Duodenal mucosa (tissue), 2 donors: ENCODE results near the gene PPP5C.

Source experiments
- H3K27ac ChIP-seq: one replicate; pipeline ENCODE4 v1.7.0; 2013; ENCODE audit warnings: low read depth, low read length
- H3K27me3 ChIP-seq, 2 donors: one replicate each; pipeline ENCODE4 v1.7.0; 2013; ENCODE audit warnings: low read length in 2 of 2, control low read depth in 1 of 2; ENCODE audit not compliant: insufficient read depth in 2 of 2, control insufficient read depth in 1 of 2
- H3K36me3 ChIP-seq, 2 donors: one replicate each; pipeline ENCODE4 v1.7.0; 2013; ENCODE audit warnings: low read length in 2 of 2, control low read depth in 1 of 2; ENCODE audit not compliant: insufficient read depth in 2 of 2, control insufficient read depth in 1 of 2
- H3K4me1 ChIP-seq, 2 donors: one replicate each; pipeline ENCODE4 v1.7.0; 2013; ENCODE audit warnings: low read length in 2 of 2, control low read depth in 1 of 2; ENCODE audit not compliant: insufficient read depth in 2 of 2, control insufficient read depth in 1 of 2
- H3K4me3 ChIP-seq, 2 donors: one replicate each; pipeline ENCODE4 v1.7.0; 2013; ENCODE audit warnings: low read length in 2 of 2, low read depth in 1 of 2
- H3K9ac ChIP-seq, 2 donors: one replicate each; pipeline ENCODE4 v1.7.0; 2013; ENCODE audit warnings: low read length in 2 of 2, low read depth in 1 of 2
- H3K9me3 ChIP-seq, 2 donors: one replicate each; pipeline ENCODE4 v1.7.0; 2013; ENCODE audit warnings: low read length in 2 of 2, control low read depth in 1 of 2; ENCODE audit not compliant: control insufficient read depth in 1 of 2

Gene PPP5C, protein sequence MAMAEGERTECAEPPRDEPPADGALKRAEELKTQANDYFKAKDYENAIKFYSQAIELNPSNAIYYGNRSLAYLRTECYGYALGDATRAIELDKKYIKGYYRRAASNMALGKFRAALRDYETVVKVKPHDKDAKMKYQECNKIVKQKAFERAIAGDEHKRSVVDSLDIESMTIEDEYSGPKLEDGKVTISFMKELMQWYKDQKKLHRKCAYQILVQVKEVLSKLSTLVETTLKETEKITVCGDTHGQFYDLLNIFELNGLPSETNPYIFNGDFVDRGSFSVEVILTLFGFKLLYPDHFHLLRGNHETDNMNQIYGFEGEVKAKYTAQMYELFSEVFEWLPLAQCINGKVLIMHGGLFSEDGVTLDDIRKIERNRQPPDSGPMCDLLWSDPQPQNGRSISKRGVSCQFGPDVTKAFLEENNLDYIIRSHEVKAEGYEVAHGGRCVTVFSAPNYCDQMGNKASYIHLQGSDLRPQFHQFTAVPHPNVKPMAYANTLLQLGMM

DNA sequence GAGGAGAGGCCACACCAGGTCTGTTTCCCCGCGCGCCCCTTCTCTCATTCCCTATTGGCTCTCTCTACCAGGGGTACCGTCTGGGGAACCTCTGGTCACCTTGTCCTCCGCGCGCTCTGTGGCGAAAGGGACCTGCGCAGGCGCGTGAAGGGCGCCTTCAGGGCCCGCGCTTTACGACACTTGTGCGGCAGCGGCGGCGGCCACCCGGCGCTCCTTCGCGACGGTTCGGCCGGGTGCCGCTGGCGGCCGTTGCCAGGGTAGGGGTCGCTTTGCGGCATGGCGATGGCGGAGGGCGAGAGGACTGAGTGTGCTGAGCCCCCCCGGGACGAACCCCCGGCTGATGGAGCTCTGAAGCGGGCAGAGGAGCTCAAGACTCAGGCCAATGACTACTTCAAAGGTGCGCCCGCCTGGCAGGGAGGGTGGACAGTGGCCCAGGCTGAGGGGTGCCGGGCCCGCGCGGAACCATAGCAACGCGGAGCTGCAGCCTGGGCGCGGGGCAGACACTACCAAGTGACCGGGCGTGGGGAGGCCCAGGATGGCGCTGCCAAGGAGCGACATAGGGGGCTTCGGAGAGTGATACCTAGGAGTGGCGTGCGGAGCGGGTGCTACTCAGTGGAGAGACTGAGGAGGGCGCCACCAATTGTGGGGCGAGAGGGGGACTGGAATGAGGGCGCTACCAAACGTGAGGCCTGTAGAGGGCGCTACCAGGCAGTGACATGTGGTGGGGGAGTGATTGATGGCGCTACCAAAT, at the start of gene PPP5C:
TSS of gene PPP5C (plus strand) at position 267 of the 751 bp plus-strand sequence. CDS start at position 277, 10 bp downstream.
- Histone ChIP-seq H3K4me1 (peaks cover 36 to 50% of the 10 kb centered on the region in 2 donors), H3K4me3 (peak within 1 kb of the TSS; percentile 95), H3K9ac (peak within 1 kb of the TSS; percentile 76 to 92), H3K9me3 (no peaks in the 10 kb centered on the region), H3K36me3 (no peaks in the 10 kb centered on the region), H3K27ac (peak within 1 kb of the TSS; percentile 82), H3K27me3 (no peaks in the 10 kb centered on the region)

DNA sequence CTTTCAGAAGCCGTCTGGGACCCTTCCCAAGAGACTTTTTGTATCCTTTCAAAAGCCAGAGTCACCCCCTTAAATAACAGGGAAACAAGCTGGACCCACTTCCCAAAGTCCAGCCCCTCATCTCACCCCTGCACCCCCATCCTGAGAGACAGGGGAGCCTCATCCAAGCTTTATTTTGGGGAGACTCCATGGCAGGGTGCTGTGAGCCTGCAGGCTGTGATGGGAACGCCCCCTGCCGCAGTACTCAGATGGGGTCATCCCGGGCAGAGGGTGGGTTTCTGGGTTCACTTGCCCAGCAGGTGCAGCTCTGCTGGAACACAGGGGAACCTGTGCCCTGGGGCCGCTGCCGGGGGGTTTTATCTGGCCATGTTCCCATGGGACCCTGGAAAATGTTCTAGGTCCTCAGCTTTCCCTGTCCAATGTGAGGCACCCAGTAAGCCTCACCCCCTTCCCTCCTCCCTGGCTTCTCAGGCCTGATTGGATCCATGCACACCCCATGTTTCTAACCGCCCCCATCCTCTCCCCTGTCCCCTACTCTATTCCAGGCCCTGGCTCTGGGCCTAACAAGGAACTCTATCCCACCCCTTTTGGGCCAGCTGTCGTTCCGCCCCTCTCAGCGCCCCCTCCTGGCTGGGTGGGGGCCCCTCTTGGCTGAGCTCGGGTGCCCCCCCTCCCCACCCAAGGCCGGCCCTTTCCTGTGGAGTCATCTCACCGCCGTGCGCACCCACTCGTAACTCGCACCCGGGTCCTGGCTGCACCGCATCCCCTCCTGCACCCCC, 49.0 kb upstream of the PPP5C start:
- peaks cover 39 to 47% of the 10 kb centered on the region in 2 donors for H3K4me1 ChIP-seq
- peak overlapping the region; percentile 1 to 49 for H3K9ac ChIP-seq
- no peaks in the 10 kb centered on the region for H3K27me3 ChIP-seq
- peak overlapping the region; percentile 68 for H3K27ac ChIP-seq
- H3K4me3 ChIP-seq: peak overlapping the region; percentile 28 to 48
- H3K9me3 ChIP-seq: no peaks in the 10 kb centered on the region
- no peaks in the 10 kb centered on the region for H3K36me3 ChIP-seq

DNA sequence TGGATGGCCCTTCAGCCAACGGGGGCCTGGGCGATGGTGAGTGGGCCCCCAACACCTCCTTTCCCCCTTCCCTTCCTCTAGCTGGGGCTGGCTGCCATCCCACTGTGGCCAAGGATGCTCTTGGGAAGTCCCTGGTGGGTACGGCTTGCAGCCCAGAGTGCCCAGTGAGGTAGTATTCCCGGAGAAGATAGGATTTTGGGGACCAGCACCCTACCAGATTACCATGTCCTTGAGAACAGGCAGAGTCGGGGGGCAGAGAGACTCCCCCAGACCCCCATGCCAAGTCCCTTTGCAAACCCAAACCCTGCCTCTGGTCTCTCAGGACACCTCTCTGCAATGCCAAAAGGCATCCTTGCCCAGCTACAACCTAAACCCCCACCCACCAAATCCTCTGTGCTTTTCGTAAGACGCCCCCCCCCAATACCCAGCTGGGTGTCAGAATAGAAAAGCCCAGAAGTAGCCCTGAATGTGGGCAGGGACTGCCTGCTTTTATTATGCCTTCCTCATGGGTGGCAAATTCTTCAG, 48.3 kb upstream of the PPP5C start:
- H3K9ac ChIP-seq: peak overlapping the region; percentile 1 to 49
- H3K27me3 ChIP-seq: no peaks in the 10 kb centered on the region
- H3K4me1 ChIP-seq: peaks cover 46 to 54% of the 10 kb centered on the region in 2 donors
- peak overlapping the region; percentile 28 to 48 for H3K4me3 ChIP-seq
- no peaks in the 10 kb centered on the region for H3K9me3 ChIP-seq
- H3K27ac ChIP-seq: peak overlapping the region; percentile 68
- H3K36me3 ChIP-seq: no peaks in the 10 kb centered on the region

DNA sequence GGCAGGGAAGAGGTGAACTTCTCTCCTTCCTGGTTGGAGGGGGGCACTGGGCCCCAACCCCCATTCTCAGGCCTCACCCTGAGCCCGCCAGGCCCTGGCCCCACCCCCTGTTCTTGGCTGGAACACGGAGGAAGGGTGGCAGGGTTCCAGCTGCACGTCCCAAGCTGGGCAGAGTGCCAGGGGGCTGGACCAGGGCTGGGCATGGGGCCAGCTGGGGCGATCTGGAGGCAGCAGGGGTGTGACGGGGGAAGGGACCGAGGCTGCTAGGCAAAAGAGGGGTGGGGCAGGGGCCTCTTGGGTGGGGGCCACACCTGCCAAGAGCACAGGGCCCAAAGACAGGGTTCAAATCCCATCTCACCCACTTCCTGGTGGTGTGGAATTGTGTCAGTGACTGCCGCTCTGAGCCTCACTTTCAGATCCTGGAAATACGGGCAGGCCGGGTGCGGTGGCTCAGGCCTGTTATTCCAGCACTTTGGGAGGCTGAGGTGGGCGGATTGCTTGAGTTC, 47.8 kb upstream of the PPP5C start:
- Histone ChIP-seq H3K4me1 (peaks cover 48 to 56% of the 10 kb centered on the region in 2 donors), H3K27ac (peak overlapping the region; percentile 68), H3K9ac (peak overlapping the region in 1 of 2 donors; percentile 49), H3K36me3 (no peaks in the 10 kb centered on the region), H3K9me3 (no peaks in the 10 kb centered on the region), H3K4me3 (peak overlapping the region; percentile 28 to 48), H3K27me3 (no peaks in the 10 kb centered on the region)

DNA sequence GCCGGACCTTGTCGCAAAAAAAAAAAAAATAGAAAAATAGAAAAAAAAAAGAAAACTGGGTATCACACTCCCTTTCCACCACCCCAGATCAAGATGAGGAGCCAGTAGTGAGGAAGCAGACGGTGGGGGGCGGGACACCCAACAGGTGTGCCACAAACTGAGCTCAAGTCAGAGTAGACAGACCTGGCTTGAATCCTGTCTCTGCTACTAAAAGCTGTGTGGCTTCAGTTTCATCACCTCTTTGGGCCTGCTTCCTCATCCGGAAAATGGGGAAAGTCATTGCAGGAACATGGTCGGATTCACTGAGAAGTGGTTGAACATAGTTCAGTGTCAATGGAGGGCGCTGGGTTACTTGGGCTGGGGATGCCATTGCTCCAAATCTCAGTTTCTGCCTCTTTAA, 47.2 kb upstream of the PPP5C start:
- Histone ChIP-seq H3K27ac (no peak overlapping the region), H3K36me3 (no peaks in the 10 kb centered on the region), H3K9me3 (no peaks in the 10 kb centered on the region), H3K9ac (peak overlapping the region; percentile 2 to 31), H3K4me1 (peaks cover 48 to 56% of the 10 kb centered on the region in 2 donors), H3K27me3 (no peaks in the 10 kb centered on the region), H3K4me3 (no peak overlapping the region)

DNA sequence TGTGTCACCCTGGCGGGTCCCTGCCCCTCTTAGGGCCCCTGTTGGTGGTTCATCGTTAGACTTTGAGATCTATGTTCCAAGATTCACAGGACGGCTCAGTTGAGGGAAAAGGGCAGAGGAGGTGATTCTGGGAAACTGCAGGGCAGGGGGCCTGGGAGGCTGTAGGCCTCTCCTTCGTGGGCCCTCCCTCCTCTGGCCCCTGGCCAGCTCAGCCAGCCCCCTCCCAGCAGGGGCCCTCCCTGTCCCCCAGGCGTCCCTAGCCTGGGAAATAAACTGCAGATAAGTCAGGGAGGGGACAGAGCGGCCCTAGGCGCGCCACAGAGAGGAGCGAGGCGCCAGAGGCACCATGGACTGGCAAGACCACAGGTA, 43.6 kb upstream of the PPP5C start:
- H3K9ac ChIP-seq: peak overlapping the region; percentile 31 to 38

DNA sequence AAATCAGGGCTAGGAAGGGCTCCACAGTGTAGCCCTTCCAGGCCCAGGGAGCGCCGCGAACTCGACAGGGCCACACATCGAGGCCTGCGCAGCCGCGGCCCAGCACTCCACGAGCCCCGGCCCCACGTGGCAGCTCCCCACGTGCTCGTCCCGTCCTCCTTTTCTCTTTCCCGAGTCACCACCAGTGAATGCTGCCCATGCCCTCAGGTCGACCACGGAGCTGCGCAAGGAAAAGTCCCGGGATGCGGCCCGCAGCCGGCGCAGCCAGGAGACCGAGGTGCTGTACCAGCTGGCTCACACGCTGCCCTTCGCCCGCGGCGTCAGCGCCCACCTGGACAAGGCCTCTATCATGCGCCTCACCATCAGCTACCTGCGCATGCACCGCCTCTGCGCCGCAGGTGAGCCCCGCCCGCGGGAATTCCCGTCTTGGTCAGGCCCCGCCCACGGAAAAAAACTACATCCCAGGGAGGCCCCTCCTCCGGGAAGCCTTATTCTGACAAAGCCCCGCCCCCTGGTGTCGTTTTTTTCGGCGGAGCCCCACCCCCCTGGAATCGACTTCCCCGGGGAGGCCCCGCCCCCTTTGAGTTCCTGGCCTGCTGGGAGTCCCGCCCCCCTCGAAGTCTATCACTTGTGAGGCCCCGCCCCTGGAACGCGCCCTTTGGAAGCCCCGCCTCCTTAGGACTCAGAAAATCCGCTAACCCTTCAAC, 43.0 kb upstream of the PPP5C start:
- Histone ChIP-seq H3K4me3 (peak overlapping the region; percentile 40 to 42), H3K36me3 (no peaks in the 10 kb centered on the region), H3K9me3 (peaks cover 0 to 7% of the 10 kb centered on the region in 2 donors), H3K27me3 (no peaks in the 10 kb centered on the region), H3K27ac (no peak overlapping the region), H3K9ac (peak overlapping the region; percentile 31 to 38), H3K4me1 (peaks cover 28 to 31% of the 10 kb centered on the region in 2 donors)

More for the DNA sequence above, 43.6 kb upstream of the PPP5C start:
- Histone ChIP-seq H3K36me3 (no peaks in the 10 kb centered on the region), H3K4me3 (peak overlapping the region; percentile 40 to 42), H3K4me1 (peaks cover 33 to 37% of the 10 kb centered on the region in 2 donors), H3K27ac (no peak overlapping the region), H3K9me3 (peaks cover 0 to 7% of the 10 kb centered on the region in 2 donors), H3K27me3 (no peaks in the 10 kb centered on the region)

DNA sequence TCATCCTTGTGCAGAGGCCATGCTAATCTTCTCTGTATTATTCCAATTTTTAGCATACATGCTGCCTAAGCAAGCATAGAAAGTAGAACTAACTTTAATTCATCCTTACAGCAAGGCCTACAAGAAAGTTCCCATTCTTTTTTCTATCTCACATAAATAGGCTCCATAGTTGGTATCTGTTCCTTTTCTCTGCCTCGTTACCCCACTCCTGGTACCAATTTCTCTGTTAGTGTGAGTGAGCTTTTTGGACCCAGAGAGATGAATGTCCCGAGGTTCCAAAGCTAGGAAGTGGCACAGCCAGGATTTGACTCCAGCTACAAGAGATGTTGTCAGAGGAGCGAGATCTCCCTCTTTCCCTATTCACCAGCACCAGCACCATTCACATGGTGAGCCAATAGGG, 40.4 kb upstream of the PPP5C start:
- no peaks in the 10 kb centered on the region for H3K27me3 ChIP-seq
- H3K36me3 ChIP-seq: no peaks in the 10 kb centered on the region
- no peak overlapping the region for H3K9ac ChIP-seq
- H3K27ac ChIP-seq: no peak overlapping the region
- peaks cover 0 to 7% of the 10 kb centered on the region in 2 donors for H3K9me3 ChIP-seq
- peaks cover 10% of the 10 kb centered on the region in 2 donors for H3K4me1 ChIP-seq
- no peak overlapping the region for H3K4me3 ChIP-seq

DNA sequence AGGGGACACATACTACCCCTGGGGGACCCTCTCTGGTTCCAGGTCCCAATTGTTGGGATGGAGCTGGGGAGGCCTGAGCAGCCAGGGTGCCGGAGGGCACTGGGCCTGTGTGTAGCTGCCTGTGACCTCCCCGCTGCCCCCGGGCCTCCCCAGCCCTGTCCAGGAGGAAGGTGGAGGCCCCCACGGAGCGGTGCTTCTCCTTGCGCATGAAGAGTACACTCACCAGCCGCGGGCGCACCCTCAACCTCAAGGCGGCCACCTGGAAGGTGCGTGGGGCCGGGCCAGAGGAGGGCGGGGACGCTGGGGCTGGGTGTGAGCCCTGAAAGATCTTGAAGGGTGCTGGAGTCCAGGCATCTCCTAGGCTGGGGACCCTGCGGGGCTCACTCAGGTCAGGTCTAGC, 38.4 kb upstream of the PPP5C start:
- Histone ChIP-seq H3K27ac (no peak overlapping the region), H3K4me3 (no peak overlapping the region), H3K9me3 (peaks cover 0 to 7% of the 10 kb centered on the region in 2 donors), H3K4me1 (peaks cover 2% of the 10 kb centered on the region in 2 donors), H3K27me3 (no peaks in the 10 kb centered on the region), H3K36me3 (no peaks in the 10 kb centered on the region), H3K9ac (no peak overlapping the region)
